GM12891 (cell line): ENCODE measurements around the gene KCNJ9.
"Not testable (repeated sequence)": the region's sequence is repeated elsewhere in the genome, so short reads cannot be mapped to it uniquely, and the experiment has no call there.

Source experiments
- DNase-seq: peaks from one replicate; pipeline ENCODE4 v3.0.0; 2011; ENCODE audit warnings: low spot score; ENCODE audit not compliant: insufficient read length
- FAIRE-seq: peaks from 2 replicates; lab custom pipeline; 2011; peaks lifted over from hg19 to GRCh38; lab: Jason Lieb, UNC
- PAX5 ChIP-seq: IDR thresholded peaks from 2 replicates; pipeline ENCODE4 v1.6.1; 2011; ENCODE audit warnings: low read length, moderate library complexity, mild to moderate bottlenecking; ENCODE audit not compliant: insufficient read depth, severe bottlenecking
- POLR2A ChIP-seq: IDR thresholded peaks from 2 replicates; pipeline ENCODE4 v1.6.1; 2011; ENCODE audit warnings: low read depth, low read length, control low read depth
- POLR2AphosphoS5 ChIP-seq: IDR thresholded peaks from 2 replicates; pipeline ENCODE4 v1.6.1; 2011; ENCODE audit warnings: low read depth, low read length, control low read depth
- POU2F2 ChIP-seq: IDR thresholded peaks from 2 replicates; pipeline ENCODE4 v1.6.1; 2011; ENCODE audit warnings: low read depth, mild to moderate bottlenecking, control low read depth, low read length, moderate library complexity
- SPI1 ChIP-seq: IDR thresholded peaks from 2 replicates; pipeline ENCODE4 v1.6.1; 2011; ENCODE audit warnings: low read depth, low read length, control low read depth
- TAF1 ChIP-seq: IDR thresholded peaks from 2 replicates; pipeline ENCODE4 v1.6.1; 2011; ENCODE audit warnings: low read depth, low read length, control low read depth

KCNJ9 gene

GRCh38 chr1:160101037-160101716 lies 19.8 kb downstream of the KCNJ9 start:
- TF ChIP-seq SPI1 (no peak), TAF1 (no peak), POU2F2 (no peak), PAX5 (no peak), POLR2AphosphoS5 (no peak), POLR2A (no peak)
- DNase-seq (peak; percentile 82), FAIRE-seq (peak; percentile 86)

- TF ChIP-seq SPI1 (no peak), PAX5 (no peak), TAF1 (no peak), POLR2AphosphoS5 (no peak), POLR2A (no peak), POU2F2 (no peak)
- FAIRE-seq (peak; percentile 43), DNase-seq (no peak)
Observed at GRCh38 chr1:160101717-160102522, 20.6 kb downstream of the KCNJ9 start.

GRCh38 chr1:160103658-160104408 lies 22.5 kb downstream of the KCNJ9 start:
- FAIRE-seq (no peak), DNase-seq (no peak)
- TF ChIP-seq PAX5 (no peak), POLR2A (no peak), TAF1 (no peak), POLR2AphosphoS5 (no peak)

GRCh38 chr1:160104486-160104885 lies 23.1 kb downstream of the KCNJ9 start:
- no peak for TF ChIP-seq POLR2AphosphoS5
- no peak for TF ChIP-seq POU2F2
- TF ChIP-seq PAX5 = no peak
- TF ChIP-seq POLR2A = no peak
- TF ChIP-seq TAF1 = no peak
- TF ChIP-seq SPI1 = no peak
- FAIRE-seq (no peak), DNase-seq (no peak)

- TF ChIP-seq POLR2A (no peak), POU2F2 (no peak), SPI1 (no peak), TAF1 (no peak)
- DNase-seq (no peak), FAIRE-seq (no peak)
Observed at GRCh38 chr1:160105155-160105554, 23.8 kb downstream of the KCNJ9 start.

- TF ChIP-seq SPI1 = no peak
- TF ChIP-seq POU2F2 = no peak
- no peak for TF ChIP-seq POLR2A
- no peak for TF ChIP-seq TAF1
- TF ChIP-seq POLR2AphosphoS5 = no peak
- TF ChIP-seq PAX5 = no peak
- FAIRE-seq (no peak), DNase-seq (no peak)
Observed at GRCh38 chr1:160107512-160107911, 26.2 kb downstream of the KCNJ9 start.

- TF ChIP-seq POLR2AphosphoS5 (no peak), POLR2A (no peak), POU2F2 (no peak), PAX5 (no peak), SPI1 (no peak), TAF1 (no peak)
- FAIRE-seq (peak; percentile 58), DNase-seq (peak; percentile 45)
Observed at GRCh38 chr1:160108888-160109662, 27.7 kb downstream of the KCNJ9 start.

- DNase-seq (no peak), FAIRE-seq (no peak)
- TF ChIP-seq POLR2A (no peak), TAF1 (no peak), POU2F2 (no peak), PAX5 (no peak), POLR2AphosphoS5 (no peak), SPI1 (no peak)
Observed at GRCh38 chr1:160109686-160110085, 28.3 kb downstream of the KCNJ9 start.

GRCh38 chr1:160111462-160111861 lies 30.1 kb downstream of the KCNJ9 start:
- not testable (repeated sequence) for FAIRE-seq, DNase-seq
